Gastrocnemius medialis (tissue), 4 donors: ENCODE data around the gene CDKAL1. TPM values are rescaled to one million over a fixed set of nuclear protein-coding genes. Genes with fewer than 3 reads are reported as not detected.
"Not testable (repeated sequence)": the region's sequence is repeated elsewhere in the genome, so short reads cannot be mapped to it uniquely, and the experiment has no call there.

Experiments
- ATAC-seq, 2 donors: fragments of 150-250 bp; one replicate each; pipeline ENCODE4 v1.9.1; 2016
- DNase-seq, 2 donors: peaks; one replicate each; pipeline ENCODE4 v3.0.0-alpha.2; 2019
- H3K27ac ChIP-seq, 4 donors: fragments of 200-600 bp; sonication (generic); 1 replicate in 1 of 4; 2 replicates in 3 of 4; pipeline ENCODE4 v1.5.1; 2016 to 2018; ENCODE audit warnings: mild to moderate bottlenecking in 2 of 4, moderate library complexity in 1 of 4
- H3K27me3 ChIP-seq, 3 donors: fragments of 200-600 bp; sonication (generic) in 2 of 3; 1 replicate in 1 of 3; 2 replicates in 2 of 3; pipeline versions ENCODE4 v1.5.1 to v1.6.0; 2016 to 2019; ENCODE audit warnings: mild to moderate bottlenecking in 1 of 3, moderate library complexity in 1 of 3
- H3K36me3 ChIP-seq, 2 donors: fragments of 200-600 bp; sonication (generic) in 1 of 2; one replicate each; pipeline ENCODE4 v1.5.1; 2017 to 2018
- H3K4me1 ChIP-seq, 2 donors: fragments of 200-600 bp; sonication (generic) in 1 of 2; one replicate each; pipeline ENCODE4 v1.5.1; 2016 to 2017; ENCODE audit warnings: mild to moderate bottlenecking in 2 of 2
- H3K4me3 ChIP-seq, 4 donors: fragments of 200-600 bp; sonication (generic) in 3 of 4; 1 replicate in 1 of 4; 2 replicates in 3 of 4; pipeline ENCODE4 v1.5.1; 2016 to 2019; ENCODE audit warnings: mild to moderate bottlenecking in 2 of 4
- H3K9me3 ChIP-seq, 3 donors: fragments of 200-600 bp; sonication (generic) in 2 of 3; 1 replicate in 1 of 3; 2 replicates in 2 of 3; pipeline ENCODE4 v1.5.1; 2016 to 2019
- POLR2A ChIP-seq, 2 donors: fragments of 450-650 bp; IDR thresholded peaks; one replicate each; pipeline ENCODE4 v1.6.1; 2017; ENCODE audit warnings: antibody characterized with exemption in 2 of 2, mild to moderate bottlenecking in 2 of 2, moderate library complexity in 2 of 2
- in situ Hi-C, 4 donors: fragments of 200-750 bp; cut with MboI; loops; one replicate each; pipeline versions ENCODE4 v1.15.0 to v1.8.0; 2017; ENCODE audit warnings: low sequenced_read_pairs in 4 of 4
- intact Hi-C: fragments of 100-400 bp; cut with DNase I; formaldehyde crosslinking; loops from one replicate; pipeline ENCODE4 v1.15.1; 2023; ENCODE audit warnings: low total_unique reads
- total RNA-seq, 4 donors: library from RNA; depleted of rRNA; stranded (reverse); fragments of >200 nt; gene quantifications; one replicate each; pipeline versions ENCODE4 v1.1.0 to v1.2.3, GENCODE V29; 2016
- TF ChIP-seq, protein P1 (sequence below), 5 experiments: fragments of 450-650 bp in 3 of 5; fragments of 200-600 bp in 2 of 5; sonication (generic) in 2 of 5; IDR thresholded peaks in 4 of 5; conservative IDR thresholded peaks in 1 of 5; 1 replicate in 4 of 5; 2 replicates in 1 of 5; pipeline ENCODE4 v1.5.1; 2016 to 2019; ENCODE audit warnings: antibody characterized with exemption in 5 of 5, mild to moderate bottlenecking in 3 of 5, moderate library complexity in 3 of 5

The CDKAL1 gene
- total RNA-seq, 4 donors from 2014 or later = 9.6 to 17.0 (median 11.4) TPM

DNA sequence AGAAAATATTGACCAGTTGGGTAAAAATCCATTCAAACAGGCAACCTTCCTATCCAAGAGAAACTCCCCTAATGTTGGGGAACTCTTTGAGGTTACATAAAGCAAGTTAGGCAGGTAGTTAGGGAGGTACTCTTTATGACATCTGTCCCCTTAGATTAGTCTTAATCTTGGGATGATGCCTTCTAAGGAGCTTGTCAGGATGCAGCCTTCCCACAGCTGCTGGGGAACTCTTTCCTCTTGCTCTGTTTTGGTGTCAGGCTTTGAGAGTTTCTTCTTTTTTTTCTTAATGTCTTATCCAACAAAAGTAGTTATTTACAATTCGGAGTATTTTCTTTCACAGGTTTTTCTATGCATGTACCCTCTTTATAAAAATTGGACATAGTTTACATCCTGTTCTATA, 194.8 kb downstream of the CDKAL1 start:
- Histone ChIP-seq H3K9me3 (no peaks in the 10 kb centered on the region), H3K27me3 (no peaks in the 10 kb centered on the region), H3K4me1 (peaks cover 29 to 31% of the 10 kb centered on the region in 2 donors), H3K27ac (no peak overlapping the region), H3K4me3 (no peak overlapping the region), H3K36me3 (no peaks in the 10 kb centered on the region)
- no peak for DNase-seq
- TF ChIP-seq, protein P1, sequence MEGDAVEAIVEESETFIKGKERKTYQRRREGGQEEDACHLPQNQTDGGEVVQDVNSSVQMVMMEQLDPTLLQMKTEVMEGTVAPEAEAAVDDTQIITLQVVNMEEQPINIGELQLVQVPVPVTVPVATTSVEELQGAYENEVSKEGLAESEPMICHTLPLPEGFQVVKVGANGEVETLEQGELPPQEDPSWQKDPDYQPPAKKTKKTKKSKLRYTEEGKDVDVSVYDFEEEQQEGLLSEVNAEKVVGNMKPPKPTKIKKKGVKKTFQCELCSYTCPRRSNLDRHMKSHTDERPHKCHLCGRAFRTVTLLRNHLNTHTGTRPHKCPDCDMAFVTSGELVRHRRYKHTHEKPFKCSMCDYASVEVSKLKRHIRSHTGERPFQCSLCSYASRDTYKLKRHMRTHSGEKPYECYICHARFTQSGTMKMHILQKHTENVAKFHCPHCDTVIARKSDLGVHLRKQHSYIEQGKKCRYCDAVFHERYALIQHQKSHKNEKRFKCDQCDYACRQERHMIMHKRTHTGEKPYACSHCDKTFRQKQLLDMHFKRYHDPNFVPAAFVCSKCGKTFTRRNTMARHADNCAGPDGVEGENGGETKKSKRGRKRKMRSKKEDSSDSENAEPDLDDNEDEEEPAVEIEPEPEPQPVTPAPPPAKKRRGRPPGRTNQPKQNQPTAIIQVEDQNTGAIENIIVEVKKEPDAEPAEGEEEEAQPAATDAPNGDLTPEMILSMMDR (IDR thresholded peaks at IDR 0.05 in 4 of 5, conservative IDR thresholded peaks at IDR 0.05 in 1 of 5) = no peak
- in situ Hi-C loops = no loop called here
- no peak for ATAC-seq
- intact Hi-C loops = no loop called here

DNA sequence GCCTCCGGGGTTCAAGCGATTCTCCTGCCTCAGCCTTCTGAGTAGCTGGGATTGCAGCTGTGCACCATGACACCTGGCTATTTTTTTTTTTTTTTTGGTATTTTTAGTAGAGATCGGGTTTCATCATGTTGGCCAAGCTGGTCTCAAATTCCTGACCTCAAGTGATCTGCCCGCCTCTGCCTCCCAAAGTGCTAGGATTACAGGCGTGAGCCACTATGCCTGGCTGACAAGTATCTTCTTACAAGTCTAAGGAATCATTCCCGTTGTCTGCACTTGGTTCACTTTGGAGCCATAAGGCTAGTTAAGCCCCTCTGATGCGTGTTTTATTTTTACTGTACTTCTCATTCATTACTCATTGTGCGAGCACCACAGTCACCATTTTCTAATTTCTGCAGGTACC, 198.1 kb downstream of the CDKAL1 start:
- H3K9me3 ChIP-seq, intact Hi-C loops, H3K27me3 ChIP-seq, in situ Hi-C loops, H3K4me3 ChIP-seq, H3K36me3 ChIP-seq: not testable (repeated sequence)
- peaks cover 29 to 31% of the 10 kb centered on the region in 2 donors for H3K4me1 ChIP-seq
- DNase-seq (peak; percentile 22 to 60), ATAC-seq (peak; percentile 77 to 87)
- H3K27ac ChIP-seq = peak overlapping the region in 3 of 4 donors; percentile 25 to 61 (median 52)

DNA sequence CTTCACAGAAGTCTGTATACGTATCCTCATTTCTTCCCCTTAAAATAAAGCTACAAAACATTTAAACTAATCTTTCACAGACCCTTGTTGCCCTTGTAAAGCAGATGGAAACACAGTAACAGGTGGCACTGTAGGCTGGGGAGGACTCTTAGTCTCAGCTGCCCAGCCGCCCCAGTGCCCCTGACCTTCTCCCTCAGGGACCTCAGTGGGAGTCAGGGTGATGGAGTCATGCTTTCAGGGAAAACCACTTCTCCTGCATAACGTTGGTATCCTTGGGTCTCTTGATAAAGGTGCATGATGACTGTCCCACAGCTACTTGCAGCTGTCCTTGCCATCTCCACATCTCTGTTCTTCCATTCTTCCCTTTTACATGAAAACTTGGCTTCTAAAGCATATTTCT, 198.6 kb downstream of the CDKAL1 start:
- in situ Hi-C loops = no loop called here

DNA sequence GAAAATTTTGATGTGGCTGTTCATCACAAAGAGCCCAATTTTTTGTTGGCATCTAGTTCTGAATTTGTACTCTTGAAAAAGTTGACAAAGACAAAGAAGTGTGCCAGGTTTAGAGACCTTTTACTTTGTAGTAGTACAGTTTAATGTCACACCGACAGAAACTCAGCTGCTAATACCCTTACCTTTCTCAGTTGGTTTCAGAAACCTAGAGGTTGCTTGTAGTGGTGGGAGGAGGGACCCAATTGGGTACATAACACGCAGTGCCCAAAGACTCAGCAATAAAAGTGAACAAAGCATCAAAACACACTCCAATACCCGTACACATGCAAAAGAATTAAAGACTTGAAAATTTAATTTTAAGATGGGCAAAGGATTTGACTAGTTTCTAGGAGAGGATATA, 203.7 kb downstream of the CDKAL1 start:
- H3K4me1 ChIP-seq = peaks cover 4 to 6% of the 10 kb centered on the region in 2 donors
- no peak overlapping the region for H3K4me3 ChIP-seq
- in situ Hi-C loops (no loop called here), intact Hi-C loops (no loop called here)
- H3K27ac ChIP-seq = no peak overlapping the region
- TF ChIP-seq, protein P1 (IDR thresholded peaks at IDR 0.05 in 4 of 5, conservative IDR thresholded peaks at IDR 0.05 in 1 of 5) = no peak
- TF ChIP-seq POLR2A (IDR thresholded peaks at IDR 0.05) = no peak
- H3K9me3 ChIP-seq = no peaks in the 10 kb centered on the region
- H3K27me3 ChIP-seq = no peaks in the 10 kb centered on the region
- ATAC-seq (no peak), DNase-seq (no peak)
- no peaks in the 10 kb centered on the region for H3K36me3 ChIP-seq

More for the DNA sequence above, 198.6 kb downstream of the CDKAL1 start:
- no peaks in the 10 kb centered on the region for H3K36me3 ChIP-seq
- intact Hi-C loops = no loop called here
- no peak overlapping the region for H3K4me3 ChIP-seq
- no peaks in the 10 kb centered on the region for H3K9me3 ChIP-seq
- TF ChIP-seq, protein P1 (IDR thresholded peaks at IDR 0.05 in 4 of 5, conservative IDR thresholded peaks at IDR 0.05 in 1 of 5) = no peak
- TF ChIP-seq POLR2A (IDR thresholded peaks at IDR 0.05) = no peak
- H3K4me1 ChIP-seq = peaks cover 29 to 31% of the 10 kb centered on the region in 2 donors
- peak overlapping the region in 3 of 4 donors; percentile 25 to 52 (median 39) for H3K27ac ChIP-seq
- no peak for DNase-seq
- no peak for ATAC-seq
- H3K27me3 ChIP-seq = no peaks in the 10 kb centered on the region

DNA sequence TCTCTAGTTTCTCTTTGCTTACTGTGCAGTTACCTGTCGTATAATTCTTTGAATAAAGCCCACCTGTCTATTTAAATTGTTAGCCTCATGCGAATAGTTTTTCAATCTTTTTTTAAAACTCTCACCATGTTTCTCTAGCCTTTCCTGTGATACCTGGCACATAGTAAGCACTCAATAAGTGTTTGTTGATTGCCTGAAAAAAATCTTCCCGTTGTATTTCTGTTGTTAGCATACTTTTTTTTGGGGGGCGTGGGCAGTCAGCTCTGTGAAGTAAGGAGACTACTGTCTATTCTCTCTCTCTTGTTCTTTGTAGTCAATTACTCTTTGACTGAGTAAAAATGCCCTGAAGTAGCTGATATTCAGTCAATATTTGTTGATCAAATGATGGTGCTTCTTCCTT, 205.8 kb downstream of the CDKAL1 start:
- TF ChIP-seq, protein P1 (IDR thresholded peaks at IDR 0.05 in 4 of 5, conservative IDR thresholded peaks at IDR 0.05 in 1 of 5) = no peak
- no peak for TF ChIP-seq POLR2A (IDR thresholded peaks at IDR 0.05)
- ATAC-seq (no peak), DNase-seq (no peak)
- no peaks in the 10 kb centered on the region for H3K27me3 ChIP-seq
- H3K36me3 ChIP-seq = no peaks in the 10 kb centered on the region
- intact Hi-C loops (no loop called here), in situ Hi-C loops (no loop called here)
- no peak overlapping the region for H3K4me3 ChIP-seq
- H3K9me3 ChIP-seq = no peaks in the 10 kb centered on the region
- H3K4me1 ChIP-seq = no peaks in the 10 kb centered on the region
- no peak overlapping the region for H3K27ac ChIP-seq
